ENCODE results near the gene NAV2.
A peak's percentile ranks its signal among the peaks of the same experiment; 100 is the strongest.

NAV2 gene

GRCh38 chr11:19961225-19961624 is 248.6 kb downstream of the NAV2 start:
- no peak for DNase-seq (ENCODE audit: low read depth)
- H3K4me3 ChIP-seq (ENCODE audit: low read depth, low read length), result no peak overlapping the region
- TF ChIP-seq, protein P1, sequence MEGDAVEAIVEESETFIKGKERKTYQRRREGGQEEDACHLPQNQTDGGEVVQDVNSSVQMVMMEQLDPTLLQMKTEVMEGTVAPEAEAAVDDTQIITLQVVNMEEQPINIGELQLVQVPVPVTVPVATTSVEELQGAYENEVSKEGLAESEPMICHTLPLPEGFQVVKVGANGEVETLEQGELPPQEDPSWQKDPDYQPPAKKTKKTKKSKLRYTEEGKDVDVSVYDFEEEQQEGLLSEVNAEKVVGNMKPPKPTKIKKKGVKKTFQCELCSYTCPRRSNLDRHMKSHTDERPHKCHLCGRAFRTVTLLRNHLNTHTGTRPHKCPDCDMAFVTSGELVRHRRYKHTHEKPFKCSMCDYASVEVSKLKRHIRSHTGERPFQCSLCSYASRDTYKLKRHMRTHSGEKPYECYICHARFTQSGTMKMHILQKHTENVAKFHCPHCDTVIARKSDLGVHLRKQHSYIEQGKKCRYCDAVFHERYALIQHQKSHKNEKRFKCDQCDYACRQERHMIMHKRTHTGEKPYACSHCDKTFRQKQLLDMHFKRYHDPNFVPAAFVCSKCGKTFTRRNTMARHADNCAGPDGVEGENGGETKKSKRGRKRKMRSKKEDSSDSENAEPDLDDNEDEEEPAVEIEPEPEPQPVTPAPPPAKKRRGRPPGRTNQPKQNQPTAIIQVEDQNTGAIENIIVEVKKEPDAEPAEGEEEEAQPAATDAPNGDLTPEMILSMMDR (IDR thresholded peaks at IDR 0.05; ENCODE audit: insufficient read depth, low read depth, low read length, missing control alignments), result no peak

DNA sequence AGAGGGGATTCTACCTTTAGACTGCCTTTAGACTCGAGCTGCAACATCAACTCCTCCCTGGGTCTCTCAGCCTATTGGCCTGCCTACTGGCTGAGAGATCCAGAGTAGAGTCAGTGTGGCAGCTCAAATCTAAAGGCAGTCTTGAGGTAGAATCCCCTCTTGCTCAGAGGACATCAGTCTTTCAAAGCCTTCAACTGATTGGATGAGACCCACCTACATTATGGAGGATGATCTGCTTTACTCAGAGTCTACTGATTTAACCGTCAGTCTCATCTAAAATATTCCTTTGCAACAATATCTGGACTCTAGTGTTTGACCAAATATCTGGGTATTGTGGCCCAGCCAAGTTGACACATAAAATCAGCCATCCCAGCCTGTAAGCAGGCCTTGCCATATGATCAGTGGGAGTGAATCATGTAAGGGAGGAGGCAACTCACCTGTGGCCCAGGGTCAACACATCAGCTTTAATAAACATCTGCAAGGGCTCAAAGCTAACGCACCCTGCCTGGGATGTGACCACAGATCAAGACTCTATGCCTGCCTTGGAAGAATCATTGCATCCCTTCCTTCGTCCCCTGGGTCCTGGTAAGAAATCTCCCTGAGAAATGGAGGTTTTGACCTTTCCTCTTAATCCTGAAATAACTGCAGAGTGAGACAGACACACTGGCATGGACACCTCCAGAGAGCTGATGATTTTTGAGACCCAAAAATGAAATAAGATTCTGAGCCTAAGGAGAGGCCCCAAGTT is 249.6 kb downstream of the NAV2 start:
- no peak for DNase-seq (ENCODE audit: low read depth)
- H3K4me3 ChIP-seq (ENCODE audit: low read depth, low read length), result no peak overlapping the region
- TF ChIP-seq, protein P1 (IDR thresholded peaks at IDR 0.05; ENCODE audit: insufficient read depth, low read depth, low read length, missing control alignments), result no peak

DNA sequence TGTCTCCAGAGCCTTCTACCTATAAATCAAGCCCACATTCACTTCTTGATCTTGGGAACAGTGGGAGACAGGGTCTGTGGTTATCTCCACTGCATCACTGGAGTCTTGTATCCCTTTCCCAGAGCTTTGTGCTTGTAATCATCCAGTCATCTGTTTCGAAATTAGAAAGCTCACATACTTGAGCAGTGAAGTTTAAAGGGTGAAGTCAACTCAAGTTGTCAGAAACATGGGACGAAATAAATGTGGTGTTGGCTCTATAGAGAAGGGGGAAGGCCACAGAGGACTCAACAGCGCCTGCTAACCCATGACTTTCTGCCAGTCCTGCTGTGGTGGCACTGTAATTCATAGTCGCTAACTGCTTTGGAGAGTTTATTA is 250.2 kb downstream of the NAV2 start:
- DNase-seq (ENCODE audit: low read depth), result no peak
- H3K4me3 ChIP-seq (ENCODE audit: low read depth, low read length), result no peak overlapping the region

GRCh38 chr11:19963697-19964387 is 251.2 kb downstream of the NAV2 start:
- peak; percentile 43 for DNase-seq (ENCODE audit: low read depth)
- TF ChIP-seq, protein P1 (IDR thresholded peaks at IDR 0.05; ENCODE audit: insufficient read depth, low read depth, low read length, missing control alignments), result no peak

More for the DNA sequence above, 250.2 kb downstream of the NAV2 start:
- TF ChIP-seq, protein P1 (IDR thresholded peaks at IDR 0.05; ENCODE audit: insufficient read depth, low read depth, low read length, missing control alignments), result no peak

DNA sequence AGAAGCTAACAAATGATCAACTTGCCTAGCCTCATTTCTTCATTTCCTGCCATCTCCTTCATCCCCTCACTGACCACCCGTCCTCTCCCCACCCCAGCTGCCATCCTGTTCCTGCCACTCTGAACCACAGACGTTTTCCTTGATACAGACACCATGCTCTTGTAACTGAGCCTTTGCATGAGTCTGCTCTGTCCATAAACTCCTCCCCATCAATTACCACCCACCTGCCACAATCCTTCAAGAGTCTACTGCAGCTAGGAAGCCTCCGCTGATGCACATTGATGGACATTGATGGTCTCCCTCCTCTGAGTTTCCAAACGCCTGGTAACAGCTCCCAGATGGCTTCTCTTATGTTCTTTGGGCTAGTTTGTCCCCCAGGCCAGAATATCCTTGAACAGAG is 253.8 kb downstream of the NAV2 start:
- no peak overlapping the region for H3K4me3 ChIP-seq (ENCODE audit: low read depth, low read length)
- no peak for DNase-seq (ENCODE audit: low read depth)
- TF ChIP-seq, protein P1 (IDR thresholded peaks at IDR 0.05; ENCODE audit: insufficient read depth, low read depth, low read length, missing control alignments), result no peak

More at GRCh38 chr11:19963697-19964387, 251.2 kb downstream of the NAV2 start:
- no peak overlapping the region for H3K4me3 ChIP-seq (ENCODE audit: low read depth, low read length)

- TF ChIP-seq, protein P1 (IDR thresholded peaks at IDR 0.05; ENCODE audit: insufficient read depth, low read depth, low read length, missing control alignments), result no peak
- H3K4me3 ChIP-seq (ENCODE audit: low read depth, low read length), result no peak overlapping the region
- DNase-seq (ENCODE audit: low read depth), result no peak
Observed at GRCh38 chr11:19966927-19967326, 254.3 kb downstream of the NAV2 start.
